Psoas muscle (tissue), 8 donors: ENCODE data around the gene VPS13D. TPM values are rescaled to one million over a fixed set of nuclear protein-coding genes. Genes with fewer than 3 reads are reported as not detected.
A peak's percentile ranks its signal among the peaks of the same experiment; 100 is the strongest.

Source experiments
- ATAC-seq, 4 donors: fragments of 200-7000 bp; cut with Tn5 transposase; one replicate each; pipeline ENCODE4 v1.9.1; 2020; ENCODE audit warnings: moderate library complexity in 3 of 4, mild to moderate bottlenecking in 2 of 4
- DNase-seq, 2 donors: peaks; one replicate each; pipeline ENCODE4 v3.0.0-alpha.2; 2020
- H3K27ac ChIP-seq: fragments of 200-600 bp; one replicate; pipeline ENCODE4 v1.8.0; 2022
- H3K27me3 ChIP-seq, 3 donors: fragments of 200-600 bp in 1 of 3; one replicate each; pipeline versions ENCODE4 v1.6.1 to v1.8.0; 2013 to 2022; ENCODE audit warnings: low read length in 2 of 3, mild to moderate bottlenecking in 2 of 3, moderate library complexity in 1 of 3; ENCODE audit not compliant: insufficient read depth in 3 of 3
- H3K36me3 ChIP-seq, 2 donors: fragments of 200-600 bp in 1 of 2; one replicate each; pipeline versions ENCODE4 v1.6.1 to v1.8.0; 2013 to 2022; ENCODE audit warnings: low read depth in 1 of 2, mild to moderate bottlenecking in 1 of 2, moderate library complexity in 1 of 2; ENCODE audit not compliant: insufficient read depth in 1 of 2
- H3K4me1 ChIP-seq: fragments of 200-600 bp; one replicate; pipeline ENCODE4 v1.8.0; 2022
- H3K4me3 ChIP-seq: fragments of 200-600 bp; one replicate; pipeline ENCODE4 v1.8.0; 2022; ENCODE audit warnings: mild to moderate bottlenecking
- H3K9me3 ChIP-seq: fragments of 200-600 bp; one replicate; pipeline ENCODE4 v1.8.0; 2022
- WGBS, 3 donors: extraction: QIAGEN DNeasy Blood & Tissue Kit; methylation state at CpG; one replicate each; pipeline versions ENCODE4 v1.1.6 to v1.1.7; 2013; 5-methylcytosine and 5-hydroxymethylcytosine counted together
- intact Hi-C, 2 donors: fragments of 100-400 bp; cut with DNase I; formaldehyde crosslinking; loops; one replicate each; pipeline versions ENCODE4 v1.11.0 to v1.14.2; 2022
- polyA plus RNA-seq, 3 donors: library from polyadenylated mRNA; stranded (reverse); fragments of 200-250 nt; gene quantifications; one replicate each; pipeline ENCODE4 v1.2.3, GENCODE V29; 2013
- total RNA-seq, 4 donors: library from RNA; stranded (reverse); fragmentation: NEBNext Ultra II Directional in 2 of 4; extraction: Animal tissue kit (Norgen Biotek cat#: 25700) in 2 of 4; gene quantifications; one replicate each; pipeline versions ENCODE4 v1.2.1 to v1.2.4, GENCODE V29; 2021 to 2023
- TF ChIP-seq, protein P1 (sequence below): fragments of 200-600 bp; IDR thresholded peaks from one replicate; pipeline ENCODE4 v1.8.0; 2022; ENCODE audit warnings: antibody characterized with exemption
- donor health status: healthy with polysubstance abuse.
- donor health status: DM: no; HTN: no; CAD: no; lungs with moderate emphysema.
- donor health status: Bipolar disorder and iron deficiency.
- donor health status: healthy.
- donor health status: DM: yes; HTN: yes; CAD: no.
- donor health status: DM: no; HTN: no; CAD: no.
- donor health status: DM: no; HTN: no; CAD: no.
- donor health status: DM: yes; HTN: yes; CAD: no.

Gene VPS13D
- total and polyA plus RNA-seq, 7 donors, result 19.9 to 69.1 (median 45.3) TPM

DNA sequence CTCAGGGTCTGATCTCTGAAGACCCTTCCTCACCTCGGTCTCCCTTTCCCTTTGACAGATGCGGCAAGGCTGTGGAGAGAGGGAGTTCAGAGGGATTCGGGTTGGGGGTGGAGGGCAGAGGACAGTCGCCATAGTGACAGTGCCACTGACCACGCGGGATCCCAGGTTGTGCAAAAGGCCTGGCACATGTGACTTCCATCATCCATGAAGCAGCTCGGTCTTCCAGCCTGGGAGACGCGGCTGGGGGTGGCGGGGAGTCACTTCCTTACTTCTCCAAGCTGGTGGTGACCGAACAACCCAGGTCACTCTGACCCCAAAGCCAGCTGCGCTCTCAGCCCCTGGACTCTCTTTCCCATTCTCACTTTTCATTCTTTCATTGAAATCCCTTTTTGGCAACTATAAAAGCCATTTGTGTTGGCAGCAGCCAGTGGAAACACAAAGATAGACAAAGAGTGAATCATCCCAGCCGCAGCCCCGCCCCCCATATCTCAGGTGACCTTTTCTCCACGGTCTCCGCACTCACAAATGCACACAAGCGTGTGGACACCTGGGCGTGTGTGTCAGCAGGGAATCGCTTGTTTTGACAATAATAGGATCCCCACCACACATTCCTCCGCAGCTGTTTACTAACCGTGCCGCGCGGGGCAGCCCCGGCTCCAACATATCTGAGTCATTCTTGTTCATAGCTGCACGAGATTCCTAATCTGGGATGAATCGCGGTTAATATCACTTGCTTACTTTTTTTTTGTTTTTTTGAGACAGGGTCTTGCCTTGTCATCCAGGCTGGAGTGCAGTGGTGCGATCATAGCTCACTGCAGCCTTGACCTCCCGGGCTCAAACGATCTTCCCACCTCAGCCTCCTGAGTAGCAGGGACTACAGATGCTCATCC lies 319.9 kb downstream of the VPS13D start:
- Histone ChIP-seq H3K27me3 (no peaks in the 10 kb centered on the region), H3K27ac (peak overlapping the region; percentile 84), H3K36me3 (no peaks in the 10 kb centered on the region), H3K4me1 (peaks cover 52% of the 10 kb centered on the region), H3K9me3 (no peaks in the 10 kb centered on the region), H3K4me3 (peak overlapping the region; percentile 18)
- ATAC-seq, result peak; percentile 65 to 76 (median 74)
- TF ChIP-seq, protein P1, sequence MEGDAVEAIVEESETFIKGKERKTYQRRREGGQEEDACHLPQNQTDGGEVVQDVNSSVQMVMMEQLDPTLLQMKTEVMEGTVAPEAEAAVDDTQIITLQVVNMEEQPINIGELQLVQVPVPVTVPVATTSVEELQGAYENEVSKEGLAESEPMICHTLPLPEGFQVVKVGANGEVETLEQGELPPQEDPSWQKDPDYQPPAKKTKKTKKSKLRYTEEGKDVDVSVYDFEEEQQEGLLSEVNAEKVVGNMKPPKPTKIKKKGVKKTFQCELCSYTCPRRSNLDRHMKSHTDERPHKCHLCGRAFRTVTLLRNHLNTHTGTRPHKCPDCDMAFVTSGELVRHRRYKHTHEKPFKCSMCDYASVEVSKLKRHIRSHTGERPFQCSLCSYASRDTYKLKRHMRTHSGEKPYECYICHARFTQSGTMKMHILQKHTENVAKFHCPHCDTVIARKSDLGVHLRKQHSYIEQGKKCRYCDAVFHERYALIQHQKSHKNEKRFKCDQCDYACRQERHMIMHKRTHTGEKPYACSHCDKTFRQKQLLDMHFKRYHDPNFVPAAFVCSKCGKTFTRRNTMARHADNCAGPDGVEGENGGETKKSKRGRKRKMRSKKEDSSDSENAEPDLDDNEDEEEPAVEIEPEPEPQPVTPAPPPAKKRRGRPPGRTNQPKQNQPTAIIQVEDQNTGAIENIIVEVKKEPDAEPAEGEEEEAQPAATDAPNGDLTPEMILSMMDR, result no peak
- peak; percentile 90 to 95 for DNase-seq
- 22 to 35% (median 23%) methylated on average over 31 of the region's 31 CpGs for WGBS, 3 donors
- intact Hi-C loops, result loop anchor here in 1 of 2 donors (5.0 kb wide), 1 partner anchor 43 kb away; no protein-coding TSS in a partner anchor

DNA sequence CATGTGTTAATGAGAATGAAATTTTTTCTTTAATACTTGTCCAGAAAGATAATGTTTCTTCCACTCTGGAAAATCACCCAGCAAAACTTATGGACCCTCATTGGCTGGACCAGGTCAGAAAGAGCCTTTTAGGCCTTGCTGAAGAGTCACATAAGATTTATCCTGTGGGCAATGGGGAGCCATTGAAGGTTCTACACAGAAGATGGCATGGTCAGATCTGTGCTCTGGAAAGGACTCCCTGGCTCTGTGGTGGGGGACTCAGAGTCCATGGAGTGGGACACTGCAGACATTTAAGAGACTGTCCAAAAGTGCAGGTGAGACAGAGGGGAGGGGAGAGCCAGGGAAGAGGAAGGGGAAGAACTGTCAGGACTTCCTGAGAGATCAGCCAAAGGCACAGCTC lies 321.8 kb downstream of the VPS13D start:
- H3K4me3 ChIP-seq, result no peak overlapping the region
- H3K36me3 ChIP-seq, result no peaks in the 10 kb centered on the region
- intact Hi-C loops, result loop anchor here in 1 of 2 donors (5.0 kb wide), 1 partner anchor 41 kb away; no protein-coding TSS in a partner anchor
- no peaks in the 10 kb centered on the region for H3K27me3 ChIP-seq
- no peaks in the 10 kb centered on the region for H3K9me3 ChIP-seq
- DNase-seq, result no peak
- TF ChIP-seq, protein P1, result no peak
- ATAC-seq, result no peak
- H3K4me1 ChIP-seq, result peaks cover 63% of the 10 kb centered on the region
- H3K27ac ChIP-seq, result peak overlapping the region; percentile 82

DNA sequence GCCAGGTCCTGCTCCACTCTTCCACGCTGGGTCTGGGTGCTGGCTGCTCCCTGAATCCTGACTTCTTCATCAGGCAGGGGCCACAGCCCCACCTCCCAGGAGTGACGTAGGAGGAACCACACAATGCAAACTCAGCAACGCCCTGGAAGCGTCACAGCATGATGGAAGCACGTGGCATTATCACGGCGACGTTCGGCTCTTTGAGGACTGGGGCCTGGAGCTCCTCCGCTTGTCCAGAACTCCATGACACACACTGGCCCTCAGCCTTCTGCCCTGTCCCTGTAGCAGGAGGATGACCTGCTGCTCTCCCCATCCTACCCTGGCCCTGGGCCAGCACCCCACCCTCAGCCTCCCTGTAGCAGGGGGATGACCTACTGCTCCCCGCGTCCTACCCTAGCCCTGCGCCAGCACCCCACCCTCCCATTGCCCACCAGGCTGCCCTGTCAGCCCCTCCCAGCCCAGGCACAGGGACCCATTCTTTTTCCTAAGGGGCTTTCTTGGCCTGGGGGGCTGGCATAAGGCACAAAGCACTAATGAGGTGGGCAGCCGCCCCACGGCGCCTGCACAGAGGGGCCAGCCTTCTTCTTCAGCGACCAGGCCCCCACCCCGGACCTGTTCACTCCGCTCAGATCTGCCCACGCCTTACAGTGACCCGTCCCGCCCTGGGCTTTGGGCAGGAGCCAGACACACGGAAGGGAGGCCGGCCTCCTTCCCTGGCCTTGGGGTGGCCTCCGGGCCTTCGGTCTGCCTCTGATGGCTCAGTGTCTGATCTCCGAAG lies 322.5 kb downstream of the VPS13D start:
- 69 to 78% (median 71%) methylated on average over 27 of the region's 27 CpGs for WGBS, 3 donors
- Histone ChIP-seq H3K9me3 (no peaks in the 10 kb centered on the region), H3K4me3 (no peak overlapping the region), H3K27ac (peak overlapping the region; percentile 82), H3K36me3 (no peaks in the 10 kb centered on the region), H3K27me3 (no peaks in the 10 kb centered on the region), H3K4me1 (peaks cover 64% of the 10 kb centered on the region)
- DNase-seq, result peak in 1 of 2 donors; percentile 55
- intact Hi-C loops, result loop anchor here in 1 of 2 donors (5.0 kb wide), 1 partner anchor 40 kb away; no protein-coding TSS in a partner anchor
- TF ChIP-seq, protein P1, result no peak
- ATAC-seq, result no peak

DNA sequence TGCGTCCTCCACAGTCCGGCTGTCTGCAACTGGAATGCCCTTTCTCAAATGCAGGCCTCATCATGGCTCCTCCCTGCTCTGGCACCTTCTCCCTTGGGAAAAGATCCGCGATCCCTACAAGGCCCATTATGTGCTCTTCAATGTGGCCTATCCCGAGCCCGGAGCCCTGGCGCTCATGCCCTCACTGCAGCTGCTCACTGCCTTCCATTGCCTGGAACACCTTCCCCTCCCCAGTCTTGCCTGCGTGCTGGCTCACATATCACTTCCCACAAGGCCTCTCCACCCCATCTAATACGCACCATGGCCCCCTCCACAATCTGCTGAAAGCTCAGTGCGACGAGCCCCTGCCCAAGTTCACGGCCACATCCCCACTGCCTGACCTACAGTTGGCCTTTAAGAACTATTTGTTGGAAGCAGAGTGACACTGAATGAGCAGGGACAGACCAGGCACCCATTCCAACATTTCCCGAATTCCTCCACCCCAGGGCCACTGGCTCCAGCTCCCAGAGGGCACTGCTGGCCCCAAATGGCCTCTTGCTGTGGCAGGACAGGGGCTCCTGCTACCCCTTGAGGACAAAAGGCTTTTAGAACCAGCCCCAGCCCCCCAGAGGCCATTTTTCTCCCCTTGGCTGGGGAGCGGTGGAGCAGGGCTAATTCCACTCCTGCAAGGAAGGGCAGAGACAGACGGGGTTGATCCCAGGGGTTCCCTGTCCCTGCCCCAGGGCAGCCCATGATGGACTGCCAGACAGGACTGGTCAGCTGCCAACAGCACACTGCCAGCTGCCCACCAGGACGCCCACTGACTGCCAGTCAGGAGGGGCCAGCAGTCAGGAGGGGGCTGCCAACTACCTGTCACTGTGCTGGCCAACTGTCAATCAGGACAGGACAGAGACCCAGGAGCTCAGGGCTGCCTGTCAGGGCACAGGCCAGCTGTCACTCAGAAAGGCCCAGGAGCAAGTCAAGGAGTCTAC lies 323.4 kb downstream of the VPS13D start:
- H3K27me3 ChIP-seq, result no peaks in the 10 kb centered on the region
- peak overlapping the region; percentile 82 for H3K27ac ChIP-seq
- intact Hi-C loops, result loop anchor here in 1 of 2 donors (5.0 kb wide), 1 partner anchor 39 kb away; no protein-coding TSS in a partner anchor
- TF ChIP-seq, protein P1, result no peak
- 28 to 39% (median 29%) methylated on average over 16 of the region's 16 CpGs for WGBS, 3 donors
- ATAC-seq (peak; percentile 33 to 58 (median 34)), DNase-seq (peak in 1 of 2 donors; percentile 52)
- H3K36me3 ChIP-seq, result no peaks in the 10 kb centered on the region
- H3K9me3 ChIP-seq, result no peaks in the 10 kb centered on the region
- no peak overlapping the region for H3K4me3 ChIP-seq
- peaks cover 61% of the 10 kb centered on the region for H3K4me1 ChIP-seq
